ENCODE results near the gene RAMACL. TPM values are rescaled to one million over a fixed set of nuclear protein-coding genes. Genes with fewer than 3 reads are reported as not detected.

Gene RAMACL
- total and polyA plus RNA-seq, 2 donors (not counting 1 experiment from before 2014, with no cell fraction given): 2.7 TPM; not detected in 1

DNA sequence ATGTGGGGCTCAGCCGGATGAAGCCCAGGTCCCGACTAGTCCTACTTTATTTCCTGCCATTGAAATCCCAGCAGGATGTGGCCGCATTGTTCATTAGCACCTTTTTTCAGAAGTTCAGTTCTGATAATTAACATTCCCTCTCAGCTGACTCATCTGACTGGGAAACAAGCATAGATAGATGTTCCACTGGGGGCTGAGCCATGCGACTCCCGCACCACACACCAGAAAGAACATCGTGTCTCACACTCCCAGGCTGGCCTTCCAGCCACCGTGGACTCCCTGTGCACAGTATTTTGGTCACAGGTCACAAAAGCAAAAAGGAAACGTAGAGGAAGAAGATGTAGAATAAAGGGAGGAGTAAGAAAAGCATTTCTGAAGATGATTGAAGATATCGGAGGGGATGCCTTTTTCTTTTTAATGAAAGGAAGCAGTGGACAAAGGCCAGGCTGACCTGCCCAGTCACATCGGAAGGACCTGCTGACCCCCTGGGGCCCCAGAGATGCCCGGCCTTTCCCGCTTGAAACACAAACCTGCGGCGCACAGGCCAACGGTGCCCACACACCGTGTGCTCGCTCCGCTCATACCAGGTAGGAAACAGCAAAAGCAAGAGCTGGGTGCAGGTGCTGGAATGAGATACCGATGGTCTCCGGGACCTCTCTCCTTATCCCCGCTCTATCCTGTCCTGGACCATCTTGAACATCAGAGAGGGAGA, 28.7 kb upstream of the RAMACL start:
- H3K27ac Mint-ChIP-seq: no peak overlapping the region
- H3K79me2 ChIP-seq (ENCODE audit: control insufficient read depth, insufficient read depth, low read length): peaks cover 16% of the 10 kb centered on the region
- no peaks in the 10 kb centered on the region for H3K36me3 ChIP-seq (replicated peaks in 1 of 2; ENCODE audit: control extremely low read depth in 1 of 2, control insufficient read depth in 1 of 2, extremely low read depth in 1 of 2, insufficient read depth in 2 of 2, low read length in 1 of 2)
- H4K20me1 ChIP-seq (ENCODE audit: control insufficient read depth, insufficient read depth, low read length, poor library complexity, severe bottlenecking): no peaks in the 10 kb centered on the region
- no peak overlapping the region for H2AFZ ChIP-seq (ENCODE audit: insufficient read depth, low read depth, low read length, poor library complexity, severe bottlenecking)
- H3K27me3 ChIP-seq (replicated peaks in 1 of 4; ENCODE audit: control extremely low read depth in 1 of 4, control insufficient read depth in 3 of 4, insufficient read depth in 4 of 4, low read length in 3 of 4): no peaks in the 10 kb centered on the region
- H3K9me3 ChIP-seq (ENCODE audit: control extremely low read depth in 1 of 3, control insufficient read depth in 2 of 3, insufficient read depth in 1 of 3, low read length in 2 of 3): no peaks in the 10 kb centered on the region
- ChIA-PET POLR2A (no interaction called here), CTCF (no interaction called here)
- WGBS (ENCODE audit: insufficient coverage): 97% methylated on average over 13 of the region's 21 CpGs
- no peak overlapping the region for H3K9ac ChIP-seq (ENCODE audit: low read length)
- DNase-seq: no peak
- H3K27ac ChIP-seq (ENCODE audit: low read length in 2 of 2): no peak overlapping the region
- intact Hi-C loops (cut with micrococcal nuclease): no loop called here
- H3K27me3 Mint-ChIP-seq: no peaks in the 10 kb centered on the region
- H3K4me2 ChIP-seq (replicated peaks; ENCODE audit: low read depth, low read length, poor library complexity, severe bottlenecking): no peak overlapping the region
- H3K4me3 Mint-ChIP-seq: no peak overlapping the region
- no peak overlapping the region for H3K4me3 ChIP-seq (ENCODE audit: control extremely low read depth in 1 of 5, extremely low read depth in 1 of 5, insufficient read depth in 1 of 5, low read depth in 2 of 5, low read length in 4 of 5)
- H3K4me1 ChIP-seq (ENCODE audit: control insufficient read depth in 2 of 2, insufficient read depth in 2 of 2, low read length in 2 of 2): no peaks in the 10 kb centered on the region
- H3K4me1 Mint-ChIP-seq: no peaks in the 10 kb centered on the region
- TF ChIP-seq, protein P1, sequence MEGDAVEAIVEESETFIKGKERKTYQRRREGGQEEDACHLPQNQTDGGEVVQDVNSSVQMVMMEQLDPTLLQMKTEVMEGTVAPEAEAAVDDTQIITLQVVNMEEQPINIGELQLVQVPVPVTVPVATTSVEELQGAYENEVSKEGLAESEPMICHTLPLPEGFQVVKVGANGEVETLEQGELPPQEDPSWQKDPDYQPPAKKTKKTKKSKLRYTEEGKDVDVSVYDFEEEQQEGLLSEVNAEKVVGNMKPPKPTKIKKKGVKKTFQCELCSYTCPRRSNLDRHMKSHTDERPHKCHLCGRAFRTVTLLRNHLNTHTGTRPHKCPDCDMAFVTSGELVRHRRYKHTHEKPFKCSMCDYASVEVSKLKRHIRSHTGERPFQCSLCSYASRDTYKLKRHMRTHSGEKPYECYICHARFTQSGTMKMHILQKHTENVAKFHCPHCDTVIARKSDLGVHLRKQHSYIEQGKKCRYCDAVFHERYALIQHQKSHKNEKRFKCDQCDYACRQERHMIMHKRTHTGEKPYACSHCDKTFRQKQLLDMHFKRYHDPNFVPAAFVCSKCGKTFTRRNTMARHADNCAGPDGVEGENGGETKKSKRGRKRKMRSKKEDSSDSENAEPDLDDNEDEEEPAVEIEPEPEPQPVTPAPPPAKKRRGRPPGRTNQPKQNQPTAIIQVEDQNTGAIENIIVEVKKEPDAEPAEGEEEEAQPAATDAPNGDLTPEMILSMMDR (IDR thresholded peaks at IDR 0.05): no peak
- no peak for TF ChIP-seq EZH2 (IDR thresholded peaks at IDR 0.05; ENCODE audit: borderline replicate concordance, insufficient read depth, low read depth, low read length, poor library complexity, severe bottlenecking)
- ATAC-seq (ENCODE audit: low read depth): no peak
- H3K9me3 Mint-ChIP-seq (ENCODE audit: insufficient read depth): no peaks in the 10 kb centered on the region

DNA sequence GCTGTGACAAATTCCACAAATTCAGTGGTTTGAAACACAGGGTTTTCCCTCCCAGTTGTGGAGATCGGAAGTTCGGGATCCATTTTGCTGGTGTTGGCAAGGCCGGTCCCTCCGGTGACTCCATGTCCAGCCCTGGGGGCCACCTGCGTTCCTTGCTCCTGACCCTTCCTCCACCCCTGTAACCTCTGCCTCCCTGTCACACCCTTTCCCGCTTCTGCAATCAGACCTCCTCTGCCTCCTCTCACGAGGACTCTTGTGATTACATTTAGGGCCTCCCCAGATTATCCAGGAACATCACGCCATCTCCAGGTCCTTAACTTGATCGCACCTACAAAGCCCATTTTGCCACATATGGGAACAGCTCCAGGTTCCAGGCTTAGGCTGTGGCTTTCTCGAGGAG, 28.1 kb upstream of the RAMACL start:
- TF ChIP-seq, protein P1 (IDR thresholded peaks at IDR 0.05): no peak
- no peak for TF ChIP-seq EZH2 (IDR thresholded peaks at IDR 0.05; ENCODE audit: borderline replicate concordance, insufficient read depth, low read depth, low read length, poor library complexity, severe bottlenecking)
- Histone ChIP-seq H3K9me3 (ENCODE audit: control extremely low read depth in 1 of 3, control insufficient read depth in 2 of 3, insufficient read depth in 1 of 3, low read length in 2 of 3) (no peaks in the 10 kb centered on the region), H4K20me1 (ENCODE audit: control insufficient read depth, insufficient read depth, low read length, poor library complexity, severe bottlenecking) (no peaks in the 10 kb centered on the region), H3K9ac (ENCODE audit: low read length) (no peak overlapping the region), H3K4me1 (ENCODE audit: control insufficient read depth in 2 of 2, insufficient read depth in 2 of 2, low read length in 2 of 2) (no peaks in the 10 kb centered on the region), H3K79me2 (ENCODE audit: control insufficient read depth, insufficient read depth, low read length) (peaks cover 16% of the 10 kb centered on the region), H3K27ac (ENCODE audit: low read length in 2 of 2) (no peak overlapping the region), H3K27me3 (replicated peaks in 1 of 4; ENCODE audit: control extremely low read depth in 1 of 4, control insufficient read depth in 3 of 4, insufficient read depth in 4 of 4, low read length in 3 of 4) (no peaks in the 10 kb centered on the region), H3K4me3 (ENCODE audit: control extremely low read depth in 1 of 5, extremely low read depth in 1 of 5, insufficient read depth in 1 of 5, low read depth in 2 of 5, low read length in 4 of 5) (no peak overlapping the region), H2AFZ (ENCODE audit: insufficient read depth, low read depth, low read length, poor library complexity, severe bottlenecking) (no peak overlapping the region), H3K36me3 (replicated peaks in 1 of 2; ENCODE audit: control extremely low read depth in 1 of 2, control insufficient read depth in 1 of 2, extremely low read depth in 1 of 2, insufficient read depth in 2 of 2, low read length in 1 of 2) (no peaks in the 10 kb centered on the region), H3K4me2 (replicated peaks; ENCODE audit: low read depth, low read length, poor library complexity, severe bottlenecking) (no peak overlapping the region)
- DNase-seq: no peak
- no peaks in the 10 kb centered on the region for H3K27me3 Mint-ChIP-seq
- CTCF ChIA-PET: no interaction called here
- whole genome bisulfite sequencing (ENCODE audit: insufficient coverage): 98% methylated on average over 10 of the region's 10 CpGs
- POLR2A ChIA-PET: no interaction called here
- no peak for ATAC-seq (ENCODE audit: low read depth)
- no peaks in the 10 kb centered on the region for H3K9me3 Mint-ChIP-seq (ENCODE audit: insufficient read depth)
- no peak overlapping the region for H3K27ac Mint-ChIP-seq
- no peak overlapping the region for H3K4me3 Mint-ChIP-seq
- intact Hi-C loops (cut with micrococcal nuclease): no loop called here
- H3K4me1 Mint-ChIP-seq: no peaks in the 10 kb centered on the region
